Measurements from ENCODE around the gene PPP1CA.

Gene PPP1CA

DNA sequence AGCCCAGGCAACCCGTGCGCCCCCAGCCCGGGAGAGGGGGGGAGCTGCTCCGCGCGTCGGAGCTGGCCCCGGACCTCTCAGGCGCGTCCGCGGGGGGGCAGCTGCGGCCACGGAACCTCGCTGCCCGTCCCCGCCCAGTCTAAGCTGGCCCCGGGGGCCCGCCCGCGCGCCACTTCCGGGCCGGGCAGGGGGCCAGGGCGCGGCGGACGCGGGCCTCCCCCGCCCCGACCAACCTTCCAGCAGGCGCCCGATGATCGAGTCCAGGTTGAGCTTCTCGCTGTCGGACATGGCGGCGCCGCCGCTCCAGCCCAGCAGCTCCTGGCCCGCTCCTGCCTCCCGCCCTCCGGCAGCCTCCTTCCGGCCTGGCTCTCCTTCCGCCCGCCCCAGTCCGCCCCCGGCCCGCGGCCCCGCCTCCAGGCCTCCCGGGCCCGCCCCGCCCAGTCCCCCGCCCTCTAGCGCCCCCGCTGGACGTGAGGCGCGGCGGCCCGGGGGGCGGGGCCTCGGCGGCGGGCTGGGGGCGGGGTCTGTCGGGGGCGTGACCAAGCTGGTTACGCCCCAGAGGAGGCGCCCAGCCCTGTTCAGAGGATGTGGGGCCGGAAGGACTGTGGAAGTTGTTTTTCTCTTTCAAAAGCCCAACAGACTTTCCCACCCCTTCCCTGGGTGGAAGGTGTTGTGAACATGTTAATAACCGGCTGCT is at the start of gene PPP1CA:
Gene PPP1CA (minus strand): TSS at position 364 of the 697 bp plus-strand sequence. CDS start 76 bp downstream, at position 288.
- peak; percentile 56 for DNase-seq

- no peak for DNase-seq
These were observed 49.4 kb upstream of the PPP1CA start for GRCh38 chr11:67450796-67451657.

DNA sequence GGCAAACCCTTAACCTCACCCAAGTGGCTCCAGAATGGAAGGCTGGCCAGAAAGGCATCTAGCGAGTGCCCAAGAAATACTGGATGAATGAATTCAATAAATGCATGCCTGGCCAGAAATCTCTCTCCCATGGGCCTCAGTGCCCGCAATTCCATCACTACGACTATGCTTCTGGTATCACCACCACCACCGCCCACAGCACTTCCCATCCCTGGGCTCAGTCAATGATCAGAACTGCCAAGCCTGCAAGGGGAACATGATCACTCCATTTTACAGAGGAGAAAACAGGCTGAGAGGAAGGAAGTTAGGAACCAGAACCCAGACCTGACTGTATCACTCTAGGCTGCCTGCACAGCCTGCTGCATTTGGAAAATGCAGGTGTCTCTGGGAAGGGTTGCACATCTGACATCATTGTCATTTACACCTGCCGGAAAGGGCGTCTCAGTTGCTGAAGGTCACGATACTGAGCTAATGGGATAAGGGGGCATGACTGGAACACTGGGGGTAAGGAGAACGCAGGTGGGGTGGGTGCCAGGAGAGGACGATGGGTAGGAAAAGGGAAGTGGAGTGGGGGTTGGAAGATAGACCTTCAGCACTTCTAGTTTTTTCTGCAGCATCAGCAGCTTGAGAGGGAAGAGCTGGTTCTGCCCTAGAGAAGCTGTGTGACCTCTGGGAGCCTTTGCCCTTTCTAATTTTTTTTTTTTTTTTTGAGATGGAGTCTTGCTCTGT is 47.6 kb upstream of the PPP1CA start:
- DNase-seq, result no peak

DNA sequence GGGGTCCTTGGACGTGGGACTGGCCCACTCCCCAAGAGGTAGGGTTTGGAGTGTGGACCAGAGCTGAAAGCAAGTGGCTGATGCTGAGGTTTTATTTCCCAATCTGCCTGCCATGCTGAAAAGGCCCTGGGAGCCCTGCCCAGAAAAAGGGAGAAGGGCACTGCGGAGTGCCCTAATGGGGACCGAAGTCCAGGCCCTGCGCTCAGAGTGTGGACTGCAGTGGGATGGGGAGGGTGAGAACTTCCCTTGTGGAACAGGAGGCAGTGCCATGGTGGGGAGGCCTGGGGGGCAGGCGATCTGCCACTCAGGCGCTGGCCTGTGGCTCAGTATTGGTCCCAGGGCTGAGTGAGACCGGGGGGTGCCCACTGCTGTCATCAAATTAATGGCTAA is 46.6 kb upstream of the PPP1CA start:
- DNase-seq, result no peak

DNA sequence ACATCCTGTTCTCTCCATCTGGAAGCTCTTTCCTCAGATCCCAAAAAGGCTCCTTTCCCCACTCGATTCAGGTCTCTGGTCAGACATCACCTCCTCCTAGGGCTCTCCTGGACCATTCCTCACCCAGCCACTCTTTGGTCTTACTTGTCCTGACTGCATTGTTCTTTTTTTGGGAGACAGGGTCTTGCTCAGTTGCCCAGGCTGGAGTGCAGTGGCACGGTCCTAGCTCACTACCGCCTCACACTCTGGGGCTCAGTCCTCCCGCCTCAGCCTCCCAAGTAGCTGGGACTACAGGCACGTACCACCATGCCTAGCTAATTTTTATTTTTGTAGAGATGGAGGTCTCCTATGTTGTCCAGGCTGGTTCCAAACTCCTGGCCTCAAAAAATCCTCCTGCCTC is 43.9 kb upstream of the PPP1CA start:
- no peak for DNase-seq

DNA sequence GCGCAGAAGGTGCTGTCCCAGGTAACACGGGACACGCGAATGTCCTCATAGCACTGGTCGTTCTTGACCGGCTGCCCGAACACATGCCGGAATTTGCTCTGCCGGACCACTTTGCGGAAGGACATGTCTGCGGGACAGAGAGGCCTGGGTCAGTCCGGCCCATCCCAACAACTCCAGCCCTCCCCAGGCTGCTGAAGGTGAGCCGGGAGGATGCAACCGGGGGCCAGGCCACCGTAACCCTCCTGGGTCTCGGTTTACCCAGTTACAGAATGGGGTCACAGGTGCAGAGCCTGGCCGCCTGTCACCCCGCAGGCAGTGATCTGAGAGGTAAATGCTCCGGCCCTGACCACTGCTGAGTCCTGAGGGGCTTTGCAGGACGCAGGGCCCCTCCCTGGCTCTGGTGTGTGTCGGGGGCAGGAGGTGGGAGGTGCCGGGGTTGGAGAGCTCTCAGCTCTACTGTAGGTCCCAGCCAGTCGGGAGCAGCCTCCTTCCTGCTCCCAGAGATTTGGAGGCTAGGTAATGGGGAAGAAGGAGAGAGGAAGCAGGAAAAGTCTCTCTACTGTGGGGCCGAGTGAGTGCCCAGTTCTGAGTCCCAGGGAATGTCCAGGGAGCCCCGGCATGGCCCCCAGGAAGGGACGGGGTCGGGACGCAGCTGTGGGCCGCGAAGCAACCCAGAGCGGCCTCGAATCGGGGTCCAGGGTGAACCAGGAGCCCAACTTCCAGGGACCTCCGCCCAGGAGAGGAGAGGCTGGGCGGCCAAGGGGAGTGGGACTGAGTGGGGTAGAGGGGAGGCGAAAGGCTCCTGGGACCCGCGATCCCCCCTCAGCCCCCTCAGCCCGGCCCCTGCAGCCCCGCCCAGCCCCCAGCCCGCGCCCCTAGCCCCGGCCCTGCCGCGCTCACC is 41.1 kb upstream of the PPP1CA start:
- no peak for DNase-seq

DNA sequence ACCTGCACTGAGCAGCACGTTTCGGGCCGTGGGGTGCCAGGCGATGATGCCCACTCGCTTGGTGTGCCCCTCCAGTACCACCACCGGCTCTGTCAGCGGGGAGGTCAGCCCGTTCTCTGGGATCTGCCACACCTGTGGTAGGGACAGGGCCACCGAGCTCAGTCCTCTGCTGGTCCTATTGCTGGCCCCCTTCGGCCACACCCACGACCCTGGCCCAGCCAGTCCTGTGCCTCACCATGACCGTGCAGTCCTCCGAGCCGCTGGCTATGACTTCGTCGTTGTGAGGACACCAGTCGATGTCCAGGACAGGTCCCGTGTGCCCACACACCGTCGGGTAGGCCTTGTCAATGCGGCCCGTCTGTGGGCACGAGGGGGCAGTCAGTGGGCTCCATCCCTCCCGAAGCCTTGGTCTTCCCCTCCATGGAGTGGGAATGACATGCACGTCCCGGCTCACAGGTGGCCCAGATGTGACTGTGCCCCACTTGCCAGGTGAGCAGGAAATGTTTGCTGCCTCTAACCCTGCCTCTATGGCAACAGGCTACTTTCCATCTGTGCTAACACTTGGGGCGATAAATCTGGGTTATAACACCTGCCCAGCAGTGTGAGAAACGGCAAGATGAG is 40.2 kb upstream of the PPP1CA start:
- no peak for DNase-seq

- no peak for DNase-seq
These were observed 39.5 kb upstream of the PPP1CA start for GRCh38 chr11:67441098-67441563.

DNA sequence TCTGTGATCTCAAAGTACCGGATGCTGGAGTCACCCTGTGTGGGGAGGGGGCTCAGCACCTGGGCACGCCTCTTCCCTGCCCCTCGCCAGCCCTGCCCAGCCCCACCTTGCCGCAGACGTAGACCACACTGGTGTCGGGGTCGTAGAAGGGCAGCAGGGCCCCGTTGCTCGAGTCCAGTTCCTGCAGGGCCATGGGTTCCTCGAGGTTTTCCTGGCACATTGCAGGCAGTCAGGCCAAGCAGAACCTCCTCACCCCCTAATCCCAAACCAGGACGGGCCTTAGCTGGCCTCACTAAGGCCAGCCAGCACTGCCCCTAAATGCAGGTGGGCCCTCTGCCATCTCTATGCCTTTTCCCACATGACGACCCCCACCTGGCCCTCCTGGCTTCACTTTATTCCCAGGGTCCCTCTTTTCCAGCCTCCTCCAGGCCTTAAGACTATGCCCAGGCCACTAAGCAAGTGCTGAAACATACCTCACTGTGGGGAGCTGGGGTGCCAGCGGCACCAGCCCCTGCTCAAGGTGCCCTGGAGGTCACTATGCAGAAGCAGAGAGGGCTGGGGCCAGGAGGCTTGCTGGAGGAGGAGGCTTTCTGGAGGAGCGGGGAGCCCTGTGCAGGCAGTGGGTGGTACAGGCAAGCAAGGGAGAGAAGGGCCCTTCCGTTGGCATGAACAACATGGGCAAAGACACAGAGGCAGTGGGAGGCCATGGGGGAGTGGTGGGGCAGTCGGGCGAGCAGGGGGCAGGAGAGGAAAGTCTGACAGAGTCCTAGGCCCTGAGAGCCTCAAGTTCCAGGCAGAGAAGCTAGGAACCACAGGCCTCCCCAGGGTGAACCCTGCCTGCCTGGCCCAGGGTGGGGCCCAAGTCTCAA is 38.8 kb upstream of the PPP1CA start:
- no peak for DNase-seq

- DNase-seq, result no peak
These were observed 37.9 kb upstream of the PPP1CA start for GRCh38 chr11:67439321-67440228.

GRCh38 chr11:67438158-67438902 is 36.7 kb upstream of the PPP1CA start:
- no peak for DNase-seq

- DNase-seq, result no peak
These were observed 36.1 kb upstream of the PPP1CA start for GRCh38 chr11:67437809-67438157.

DNA sequence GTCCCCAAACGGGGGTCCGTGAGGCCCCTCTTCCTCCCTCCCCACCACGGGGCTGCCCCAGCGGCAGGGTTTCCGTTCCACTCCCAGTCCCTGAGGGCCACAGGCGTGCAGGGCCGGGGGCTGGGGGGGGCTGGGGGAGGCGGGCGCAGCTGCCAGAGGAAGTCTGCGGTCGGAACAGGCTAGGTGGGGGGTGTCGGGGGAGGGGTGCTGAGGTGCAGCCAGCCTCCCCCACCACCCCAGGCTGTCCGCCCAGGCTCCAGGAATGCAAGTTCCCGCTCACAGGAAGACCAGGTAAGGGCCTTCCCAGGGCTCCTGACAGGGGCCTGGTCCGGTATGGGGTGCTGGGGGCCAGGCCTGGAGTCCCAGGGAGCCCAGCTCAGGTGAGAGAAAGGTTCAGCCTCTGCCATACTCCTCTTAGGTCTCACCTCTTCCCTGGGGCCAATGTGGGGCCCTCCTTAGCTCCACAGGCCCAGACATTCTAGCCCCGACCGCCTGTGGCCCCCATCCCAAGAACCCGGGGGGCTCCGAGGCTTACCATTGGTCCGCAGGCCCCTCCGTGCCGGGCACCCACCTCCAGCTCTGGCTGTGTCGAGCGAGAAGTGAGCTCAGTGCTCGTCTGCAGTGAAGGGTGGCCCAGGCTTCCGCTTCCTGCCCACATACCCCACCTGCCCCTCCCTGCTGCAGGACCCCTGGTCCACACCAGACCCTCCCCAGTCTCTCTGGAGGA is 35.6 kb upstream of the PPP1CA start, which contains the start of gene PTPRCAP:
Gene PTPRCAP (minus strand): TSS at position 601 of the 727 bp plus-strand sequence. CDS start 63 bp downstream, at position 538.
- DNase-seq, result no peak

- DNase-seq, result no peak
These were observed 34.9 kb upstream of the PPP1CA start for GRCh38 chr11:67436459-67437081.

DNA sequence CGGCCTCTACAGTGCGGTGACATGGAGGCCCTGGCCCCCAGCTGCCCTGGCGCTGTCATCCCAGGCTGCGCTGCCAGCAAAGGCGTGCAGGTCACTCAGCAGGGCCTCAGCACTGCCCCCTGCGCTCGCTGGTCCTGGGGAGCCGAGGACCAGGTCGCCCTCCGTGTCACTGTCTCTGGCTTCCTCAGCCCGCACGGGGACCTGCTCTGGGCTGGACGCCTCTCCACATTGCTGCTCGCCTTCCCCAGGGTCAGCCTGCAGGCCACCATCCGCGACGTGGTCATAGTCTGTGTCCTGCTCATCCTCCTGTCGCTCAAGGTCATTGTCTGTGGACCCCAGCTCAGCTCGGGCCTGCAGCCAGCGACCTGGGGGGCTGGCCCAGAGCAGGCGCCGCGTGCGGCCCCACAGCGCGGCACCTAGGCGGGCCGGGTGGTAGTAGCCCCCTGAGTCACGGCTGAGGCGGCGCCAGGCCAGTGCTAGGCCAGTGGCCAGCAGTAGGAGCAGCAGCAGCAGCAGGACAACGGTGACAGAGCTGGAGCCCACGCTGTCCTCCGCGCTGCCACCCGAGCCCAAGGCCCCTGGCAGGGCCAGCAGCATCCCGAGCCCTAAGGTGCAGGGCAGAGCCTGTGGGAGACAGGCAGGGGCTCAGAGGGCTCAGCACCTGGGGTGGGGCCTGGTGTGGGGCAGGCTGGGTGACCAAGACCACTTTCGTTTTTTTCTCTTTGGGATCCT is 34.2 kb upstream of the PPP1CA start:
- DNase-seq, result no peak

- no peak for DNase-seq
These were observed 33.5 kb upstream of the PPP1CA start for GRCh38 chr11:67435031-67435726.
